Stimulated activated CD4-positive, alpha-beta T cell treated with anti-CD3 and anti-CD28 coated beads, Interleukin-12 subunit alpha, Interleukin-12 subunit beta, amount 100 ng/mL, for 24 hours (primary cell): Measurements from ENCODE around the gene SLC9B2.

Source experiments
- DNase-seq, 2 experiments: peaks; one replicate each; pipeline ENCODE4 v3.0.0-alpha.2; 2020; ENCODE audit warnings: low read depth in 2 of 2

SLC9B2 gene, protein sequence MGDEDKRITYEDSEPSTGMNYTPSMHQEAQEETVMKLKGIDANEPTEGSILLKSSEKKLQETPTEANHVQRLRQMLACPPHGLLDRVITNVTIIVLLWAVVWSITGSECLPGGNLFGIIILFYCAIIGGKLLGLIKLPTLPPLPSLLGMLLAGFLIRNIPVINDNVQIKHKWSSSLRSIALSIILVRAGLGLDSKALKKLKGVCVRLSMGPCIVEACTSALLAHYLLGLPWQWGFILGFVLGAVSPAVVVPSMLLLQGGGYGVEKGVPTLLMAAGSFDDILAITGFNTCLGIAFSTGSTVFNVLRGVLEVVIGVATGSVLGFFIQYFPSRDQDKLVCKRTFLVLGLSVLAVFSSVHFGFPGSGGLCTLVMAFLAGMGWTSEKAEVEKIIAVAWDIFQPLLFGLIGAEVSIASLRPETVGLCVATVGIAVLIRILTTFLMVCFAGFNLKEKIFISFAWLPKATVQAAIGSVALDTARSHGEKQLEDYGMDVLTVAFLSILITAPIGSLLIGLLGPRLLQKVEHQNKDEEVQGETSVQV

DNA sequence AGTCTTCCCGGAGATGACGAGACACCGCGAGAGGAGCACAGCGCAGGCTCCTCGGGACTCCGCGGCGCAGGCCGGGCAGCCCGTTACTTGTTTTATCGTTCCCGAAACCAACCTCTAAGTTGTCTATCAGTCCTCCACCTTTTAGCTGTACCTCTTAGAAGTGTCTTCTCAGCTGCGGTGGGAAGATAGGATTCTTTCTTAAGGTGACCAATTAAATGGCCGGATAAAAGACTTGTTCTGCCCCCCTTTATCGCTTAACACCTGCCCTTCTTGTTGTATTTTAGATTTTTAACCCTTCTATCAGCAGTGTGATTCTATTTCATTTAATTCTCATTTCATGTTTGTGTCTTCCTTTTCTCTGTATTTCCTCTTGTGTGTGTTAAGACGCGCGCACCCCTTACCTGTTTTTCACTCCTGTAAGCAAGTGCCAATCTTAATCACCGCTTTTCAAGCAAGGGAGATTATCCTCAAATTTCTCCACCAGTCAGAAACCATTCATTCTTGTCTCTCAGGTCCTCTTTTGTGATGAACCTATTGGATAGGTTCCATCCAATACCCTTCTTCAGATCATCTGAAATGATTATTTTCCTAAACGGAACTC is at the start of gene SLC9B2:
SLC9B2 (minus strand) TSS at position 15 of the 601 bp plus-strand sequence. CDS start 9,211 bp downstream, outside the sequence.
- DNase-seq = no peak

DNA sequence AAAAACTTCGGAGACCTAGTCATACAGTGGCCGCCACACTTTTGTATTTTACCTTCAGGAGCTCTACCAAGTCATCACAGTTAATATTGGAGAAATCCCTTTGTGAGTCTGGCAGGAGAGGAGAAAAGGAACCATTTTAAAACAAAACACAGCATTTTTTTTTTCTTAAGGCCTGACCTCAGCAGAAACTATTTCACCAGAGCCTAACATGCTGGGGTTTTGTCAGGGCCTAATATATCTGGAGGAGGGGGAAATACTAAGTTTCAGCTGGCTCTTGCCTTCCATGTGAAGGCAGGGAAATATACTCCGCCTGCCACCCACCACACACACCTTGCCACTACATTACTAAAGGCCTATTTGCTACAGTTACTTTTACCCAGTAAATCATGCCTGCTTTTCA is 49.6 kb upstream of the SLC9B2 start:
- no peak for DNase-seq

DNA sequence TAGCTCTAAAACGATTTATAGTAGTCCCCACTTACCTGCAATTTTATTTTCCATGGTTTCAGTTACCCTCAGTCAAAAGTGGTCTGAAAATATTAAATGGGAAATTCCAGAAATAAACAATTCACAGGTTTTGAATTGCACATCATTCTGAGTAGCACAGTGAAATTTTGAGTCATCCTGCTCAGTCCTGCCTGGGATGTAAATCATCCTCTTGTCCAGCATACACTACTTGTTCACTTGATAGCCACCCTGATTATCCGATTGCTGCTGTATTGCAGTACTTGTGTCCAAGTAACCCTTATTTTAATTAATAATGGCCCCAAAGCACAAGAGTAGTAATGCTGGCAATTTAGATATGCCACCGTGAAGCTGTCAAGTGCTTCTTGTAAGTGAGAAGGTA is 46.6 kb upstream of the SLC9B2 start:
- DNase-seq = no peak

DNA sequence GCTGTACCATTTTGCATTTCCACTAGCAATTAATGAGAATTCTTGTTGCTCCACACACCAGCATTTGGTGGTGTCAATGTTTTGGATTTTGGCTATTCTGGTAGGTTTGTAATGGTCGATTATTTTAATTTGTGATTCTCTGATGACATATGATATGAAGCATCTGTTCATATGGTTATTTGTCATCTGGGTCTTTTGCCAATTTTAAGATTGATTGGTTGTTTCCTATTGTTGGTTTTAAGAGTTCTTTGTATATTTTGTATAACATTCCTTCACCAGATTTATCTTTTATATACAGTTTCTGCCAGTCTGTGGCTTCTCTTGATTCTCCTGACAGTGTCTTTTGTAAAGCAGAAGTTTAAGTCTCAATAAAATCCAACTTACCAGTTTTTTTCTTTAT is 41.6 kb upstream of the SLC9B2 start:
- no peak for DNase-seq

DNA sequence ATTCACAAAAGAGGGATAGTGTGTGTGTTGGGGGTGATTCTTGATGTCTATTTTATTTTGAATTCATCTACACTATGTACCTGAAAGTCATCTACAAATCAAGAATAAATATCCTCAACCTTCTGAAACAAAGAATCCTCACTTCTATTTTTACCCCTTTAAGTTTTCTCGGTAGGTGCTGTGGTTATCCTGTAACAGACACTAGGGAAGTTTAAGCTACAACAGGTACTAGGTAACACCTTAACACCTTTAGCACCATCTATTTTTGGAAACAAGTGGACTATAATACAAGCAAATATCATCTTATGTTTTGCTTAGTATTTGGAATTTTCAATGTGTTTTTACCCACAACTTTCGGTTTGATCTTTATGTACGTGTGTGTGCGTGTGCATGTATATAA is 35.0 kb upstream of the SLC9B2 start:
- no peak for DNase-seq

DNA sequence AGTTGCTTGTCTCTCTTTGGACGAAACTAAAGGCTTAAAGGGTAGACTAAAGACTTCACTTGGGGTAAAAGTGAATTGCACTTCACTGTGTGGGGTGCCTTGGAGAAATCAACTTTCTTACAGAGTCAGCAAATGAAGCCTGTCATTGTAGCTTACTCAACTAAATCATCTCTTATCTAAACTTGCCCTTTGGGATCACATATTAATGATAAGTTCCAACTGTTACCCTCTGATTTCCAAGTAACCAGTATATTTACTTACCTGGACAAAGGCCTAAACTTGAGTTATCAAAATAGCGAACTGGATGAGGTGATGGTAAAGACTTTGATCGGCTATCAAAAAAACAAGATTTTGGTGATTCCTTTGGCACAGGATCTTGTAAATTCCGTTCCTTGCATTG is 32.0 kb upstream of the SLC9B2 start:
- DNase-seq = no peak

DNA sequence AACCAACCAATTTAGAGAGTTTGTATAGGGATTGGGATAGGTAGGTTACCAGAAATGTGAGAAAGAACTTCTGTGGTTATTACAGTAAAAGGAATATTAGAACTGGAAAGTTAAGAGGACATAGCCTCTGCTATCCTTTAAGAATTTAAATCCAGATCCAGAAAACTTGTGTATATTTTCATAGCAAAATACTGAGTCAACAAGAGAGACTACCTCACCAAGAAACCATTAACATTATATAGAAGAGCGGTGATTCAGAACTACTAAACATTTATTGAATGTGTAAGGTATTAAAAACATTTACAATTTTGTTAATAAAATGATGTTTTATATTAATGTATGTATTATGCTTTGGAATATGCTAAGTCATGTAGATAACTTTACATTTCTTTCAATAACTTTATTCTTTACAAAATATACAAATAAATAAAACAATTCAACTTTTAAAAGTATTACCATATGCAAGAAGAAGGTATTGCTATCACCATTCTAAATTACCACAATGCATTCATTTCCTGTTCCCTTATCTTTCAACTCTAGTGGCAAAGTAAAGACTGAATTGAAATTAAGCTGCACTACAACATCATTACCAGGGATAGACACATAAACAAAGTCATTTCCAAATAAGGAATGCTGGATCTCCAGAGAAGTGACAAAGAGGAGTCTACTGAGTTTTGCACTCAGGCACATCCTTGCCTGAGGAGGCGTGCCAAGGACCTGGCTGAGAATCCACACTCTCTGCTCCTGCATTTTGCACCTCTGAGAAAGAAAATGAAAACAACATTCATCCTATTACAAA is 29.2 kb upstream of the SLC9B2 start:
- no peak for DNase-seq

DNA sequence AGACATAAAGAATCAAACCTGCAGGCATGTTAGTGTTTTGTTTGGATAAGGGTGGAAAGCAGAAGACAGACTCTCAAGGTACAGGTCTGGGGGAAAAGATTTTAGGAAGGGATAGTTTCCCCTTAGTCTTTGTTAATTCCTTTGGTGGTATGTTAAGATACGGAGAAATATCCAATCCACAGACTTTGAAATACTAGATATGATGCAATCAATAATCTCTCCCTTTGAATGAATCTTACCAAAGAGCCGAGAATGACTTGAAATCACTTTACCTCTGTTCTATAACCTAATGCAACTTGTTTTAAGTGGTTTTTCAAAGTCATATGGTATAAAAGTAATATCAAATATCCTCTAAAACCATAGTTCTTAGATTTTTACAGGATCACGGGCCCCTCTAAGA is 28.3 kb upstream of the SLC9B2 start:
- DNase-seq = no peak

DNA sequence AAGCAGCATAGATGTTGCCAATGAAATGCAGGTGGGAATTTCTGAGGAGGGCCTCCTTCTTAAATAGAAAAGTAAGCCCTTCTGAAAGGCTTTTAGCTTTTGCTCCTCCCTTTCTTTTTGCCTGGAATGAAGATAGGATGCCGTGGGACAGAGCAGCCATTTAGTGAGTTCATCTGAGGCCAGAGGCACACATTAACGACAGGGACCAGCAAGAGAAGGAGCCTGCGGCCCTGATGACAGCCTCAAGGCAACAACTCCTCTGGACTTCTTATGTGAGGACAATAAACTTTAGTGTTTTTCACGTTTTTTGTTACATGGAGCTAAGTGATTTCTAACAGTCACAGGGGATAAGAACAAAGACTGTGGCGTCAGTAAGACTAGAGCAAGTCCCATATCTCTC is 24.1 kb upstream of the SLC9B2 start:
- DNase-seq = no peak

DNA sequence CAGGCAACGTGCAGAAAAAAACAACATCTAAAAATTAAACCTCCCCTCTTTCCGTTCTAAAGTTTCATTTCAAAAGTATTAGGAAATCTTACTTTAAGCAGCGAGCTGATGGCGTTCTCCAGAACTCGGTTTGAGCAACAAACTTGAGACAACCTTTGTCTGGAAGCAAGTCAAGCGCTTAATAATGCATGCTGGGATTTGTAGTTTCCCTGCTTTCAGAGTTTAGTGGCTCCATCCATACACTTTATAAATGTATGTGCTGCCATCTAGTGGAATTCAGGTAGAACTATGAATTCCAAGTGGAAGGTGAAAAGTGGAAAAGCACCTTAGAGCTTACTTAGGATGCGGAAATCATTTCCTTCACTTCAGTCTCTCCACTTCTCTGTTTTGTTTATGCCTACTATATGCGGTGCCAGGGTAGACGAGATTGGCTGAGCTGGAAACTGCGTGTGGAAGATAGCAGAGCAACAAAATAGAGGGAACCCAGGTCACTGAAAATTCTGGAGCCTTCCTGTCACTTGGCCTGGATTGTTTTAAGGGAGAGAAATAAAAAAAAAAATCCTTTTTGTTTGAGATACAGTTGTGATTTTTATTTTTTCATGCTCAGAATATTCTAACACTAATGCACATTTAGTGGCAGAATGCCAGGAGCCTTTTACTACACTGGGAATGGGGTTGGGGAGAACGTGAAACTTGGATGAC is 23.3 kb upstream of the SLC9B2 start, which contains the start of gene BDH2:
BDH2 (minus strand) TSS at position 144 of the 702 bp plus-strand sequence. CDS start 3,580 bp downstream, outside the sequence.
- no peak for DNase-seq

DNA sequence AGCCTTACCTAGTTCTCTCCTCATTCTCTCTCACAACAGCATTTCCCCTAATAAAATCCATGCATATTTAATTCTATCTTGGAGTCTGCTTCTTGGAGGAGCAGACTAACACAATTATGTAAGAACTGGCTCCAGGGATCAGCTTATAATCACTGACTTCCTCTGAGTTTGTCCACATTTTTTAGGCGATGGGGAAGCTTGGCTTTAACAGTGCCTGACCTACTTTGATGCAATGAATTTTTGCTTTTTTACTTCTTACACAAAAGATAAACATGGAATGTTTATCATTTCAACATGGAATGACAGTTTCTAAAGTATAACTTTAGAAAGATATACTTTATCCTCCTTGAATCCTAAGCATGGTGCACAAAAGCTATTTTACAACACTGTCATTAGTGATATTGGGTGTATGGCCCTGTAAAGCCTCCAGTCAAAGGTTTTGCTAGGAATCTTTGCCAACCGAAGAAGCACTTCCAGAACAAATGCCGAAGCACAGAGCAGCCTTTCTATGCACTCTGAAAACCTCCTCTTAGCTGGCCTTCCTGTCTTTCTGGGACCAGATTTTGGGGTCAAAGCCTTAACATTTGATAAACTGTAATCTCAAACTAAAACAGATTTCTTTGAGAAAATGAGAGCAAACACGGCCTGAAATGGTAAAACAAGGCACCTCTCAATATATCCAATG is 22.3 kb upstream of the SLC9B2 start:
- DNase-seq = no peak

DNA sequence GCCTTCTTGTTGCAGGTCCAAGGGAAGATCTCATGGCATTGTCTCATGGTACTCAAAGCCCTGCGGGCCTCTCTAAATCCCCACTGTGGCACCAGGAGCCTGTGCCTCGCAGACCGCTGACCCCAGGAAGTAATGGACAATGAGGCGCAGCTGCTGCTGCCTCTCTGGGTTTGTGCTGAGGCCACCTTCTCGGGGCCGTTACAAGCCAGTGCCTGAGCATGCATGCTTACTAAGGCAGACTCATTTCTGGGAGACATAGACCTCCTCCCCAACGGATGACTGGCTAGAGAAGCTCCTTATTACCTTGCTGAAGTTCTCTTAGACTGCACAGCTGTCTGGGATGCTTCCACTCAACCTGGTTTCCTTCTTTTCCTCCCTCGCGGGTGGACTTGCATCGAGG is 21.8 kb upstream of the SLC9B2 start:
- DNase-seq = no peak

DNA sequence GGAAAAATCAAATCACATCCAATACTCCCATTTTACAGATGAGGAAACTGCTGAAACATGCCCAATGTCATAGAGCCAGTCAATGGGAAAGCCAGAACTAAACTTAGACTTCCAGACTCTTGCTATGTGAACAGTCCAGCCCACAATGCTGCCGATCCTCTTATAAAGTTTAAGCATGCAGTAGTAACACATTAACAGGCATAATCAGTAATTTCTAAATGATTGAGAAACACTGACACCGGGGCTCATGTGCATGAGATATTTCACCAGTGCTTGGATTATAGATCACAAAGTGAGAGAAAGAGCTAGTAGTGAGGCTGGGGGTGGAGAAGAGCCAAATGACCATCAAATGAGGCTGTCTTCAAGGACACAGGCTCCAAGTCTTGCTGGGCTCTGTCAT is 20.6 kb upstream of the SLC9B2 start:
- DNase-seq = no peak

DNA sequence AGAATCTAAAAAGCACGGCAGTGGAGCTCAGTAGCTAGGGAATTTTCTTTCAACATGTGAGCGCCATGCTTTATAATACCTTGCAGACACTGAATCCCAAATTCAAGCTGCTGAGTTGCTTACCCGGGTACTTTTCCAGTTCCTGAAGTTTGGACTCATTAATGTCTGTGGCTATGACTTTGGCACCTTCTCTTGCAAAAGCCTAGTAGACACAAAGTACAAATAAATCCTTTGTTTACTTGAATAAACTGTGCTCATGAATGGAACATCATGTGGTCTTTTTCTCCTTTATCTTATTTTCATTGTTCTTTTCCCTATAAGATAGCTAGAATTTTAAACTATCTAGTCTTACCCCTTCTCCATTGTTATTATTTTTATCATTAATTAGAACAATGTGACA is 18.5 kb upstream of the SLC9B2 start:
- DNase-seq = no peak

DNA sequence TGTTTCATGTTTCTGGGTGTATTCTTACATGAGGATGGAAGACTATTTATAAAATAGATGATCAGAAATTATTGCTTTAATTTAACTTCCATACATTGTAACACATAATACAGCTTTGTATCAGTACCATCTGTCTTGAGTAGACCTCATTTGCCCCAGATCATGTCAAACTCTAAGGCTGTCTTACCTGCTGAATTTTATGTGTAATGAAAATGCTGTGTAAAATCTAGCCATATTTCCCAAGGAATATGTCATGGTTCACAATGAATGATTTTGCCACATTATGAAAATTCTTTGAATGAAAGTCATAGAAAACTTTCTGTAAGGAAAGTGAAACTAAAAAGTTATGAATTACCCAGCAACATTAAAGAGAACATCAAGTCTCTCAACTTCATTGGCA is 15.7 kb upstream of the SLC9B2 start:
- DNase-seq = no peak

DNA sequence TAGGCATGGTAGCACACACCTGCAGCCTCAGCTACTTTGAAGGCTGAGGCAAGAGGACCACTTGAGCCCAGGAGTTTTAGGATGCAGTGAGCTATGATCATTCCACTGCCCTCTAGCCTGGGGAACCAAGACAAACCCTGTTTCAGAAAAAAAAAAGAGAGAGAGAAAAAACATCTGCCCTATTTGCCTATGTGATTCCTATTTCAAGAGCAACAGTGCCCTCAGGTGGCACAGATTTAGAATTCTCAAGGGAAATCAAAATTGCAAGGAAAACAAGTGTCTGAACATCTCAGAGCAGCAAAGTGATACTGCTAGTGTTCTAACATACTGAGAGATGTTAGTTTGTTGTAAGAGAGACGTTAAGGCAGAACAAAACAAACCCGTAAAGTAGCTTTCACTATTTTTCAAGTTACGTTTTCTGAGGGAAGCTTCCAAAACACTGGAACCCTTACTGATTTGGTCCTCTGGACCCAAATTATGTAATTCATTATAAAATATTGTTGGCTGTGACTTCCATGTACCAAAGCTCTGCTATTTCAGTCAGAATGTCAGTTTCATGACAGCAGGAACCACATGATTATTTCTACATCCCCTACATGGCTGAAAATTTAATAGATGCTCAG is 15.2 kb upstream of the SLC9B2 start:
- DNase-seq = no peak

DNA sequence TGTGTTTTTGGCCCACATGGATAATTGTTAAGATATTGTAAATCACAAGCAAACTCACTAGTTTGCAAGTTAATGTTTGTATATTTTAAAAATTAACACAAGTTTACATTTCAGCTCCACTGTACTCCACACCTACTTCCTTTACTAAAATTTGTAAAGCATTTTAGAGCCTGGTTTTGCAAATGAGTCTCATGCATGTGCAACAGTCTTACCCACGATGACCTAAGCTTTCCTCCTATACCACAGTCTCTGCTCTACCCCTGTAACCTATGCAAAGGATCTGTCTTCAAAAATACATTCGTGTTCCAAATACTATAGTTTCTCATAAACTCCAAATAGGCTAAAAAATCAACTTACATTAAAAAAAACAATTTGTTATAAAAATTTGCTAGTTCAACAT is 12.9 kb upstream of the SLC9B2 start:
- DNase-seq = no peak

DNA sequence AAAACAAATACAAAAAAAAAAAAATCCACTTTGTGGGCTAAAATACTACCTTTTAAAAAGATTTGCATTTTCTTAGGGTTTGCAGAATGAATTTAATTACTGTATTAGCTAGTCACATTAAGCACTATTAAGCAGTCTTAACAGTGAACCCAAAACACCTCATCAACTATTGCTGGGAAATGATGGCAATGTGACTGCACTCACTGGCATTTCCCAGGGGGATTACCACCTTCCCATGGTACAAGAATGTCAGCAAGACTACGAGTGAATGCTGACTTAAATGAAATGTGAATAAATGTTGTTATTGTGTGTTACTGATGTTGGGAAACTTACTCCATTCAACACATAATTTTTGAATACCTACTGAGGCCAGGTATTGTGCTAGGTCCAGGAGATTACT is 10.0 kb upstream of the SLC9B2 start:
- no peak for DNase-seq

DNA sequence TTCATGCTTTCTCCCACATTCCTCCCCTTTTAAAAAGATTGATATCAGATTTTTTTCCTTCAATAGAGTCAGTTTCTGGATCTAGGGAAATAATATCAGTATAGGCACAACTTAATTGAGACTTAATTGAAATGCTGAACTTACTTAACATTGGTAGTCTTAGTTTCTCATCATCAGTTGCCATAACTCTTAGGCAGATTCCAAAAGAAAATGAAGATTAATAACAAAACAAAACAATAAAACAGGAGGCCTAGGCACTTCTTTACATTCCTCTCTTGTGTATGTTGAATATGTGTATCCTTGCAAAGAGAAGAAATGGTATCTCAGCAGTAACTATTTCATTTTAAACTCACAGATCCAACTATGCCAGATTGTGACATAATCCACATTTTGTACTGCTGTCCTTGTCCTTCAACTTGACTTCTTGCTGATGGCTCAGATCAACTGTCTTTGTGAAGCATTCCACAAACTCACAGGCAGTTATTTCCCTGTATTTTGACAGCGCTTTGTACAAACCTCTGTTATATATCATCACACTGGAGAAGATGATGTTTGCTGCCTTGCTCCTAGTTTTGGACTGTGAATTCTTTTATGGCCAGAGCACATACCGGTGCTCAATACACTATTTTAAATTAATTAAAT is 9.1 kb upstream of the SLC9B2 start:
- no peak for DNase-seq

DNA sequence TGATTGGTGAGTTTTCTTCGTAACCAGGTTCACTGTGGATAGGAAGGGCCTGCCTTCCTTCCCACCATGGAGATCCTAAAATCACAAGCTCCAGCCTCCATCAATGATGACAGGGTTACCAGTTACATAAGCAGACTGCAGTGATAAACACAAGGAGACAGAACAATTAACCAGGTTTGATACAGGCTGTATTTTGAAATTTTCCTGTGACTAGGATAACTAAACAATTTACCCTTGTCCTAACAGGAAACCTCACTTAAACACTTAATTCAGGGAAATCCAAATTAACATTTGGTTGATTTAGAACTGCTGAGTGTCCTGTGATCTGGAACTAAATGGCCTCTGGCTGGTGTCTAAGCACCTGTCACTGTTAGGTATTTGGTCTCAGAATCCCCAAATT is 3.1 kb upstream of the SLC9B2 start:
- DNase-seq = no peak
